ENCODE results near the gene ANKRD27.
"Not testable (repeated sequence)": the region's sequence is repeated elsewhere in the genome, so short reads cannot be mapped to it uniquely, and the experiment has no call there.

ANKRD27 gene

GRCh38 chr19:32653599-32653915, 21.4 kb downstream of the ANKRD27 start:
- DNase-seq (ENCODE audit: low read depth in 2 of 3, low spot score in 2 of 3): no peak

- no peak for DNase-seq (ENCODE audit: low read depth in 2 of 3, low spot score in 2 of 3)
Observed at GRCh38 chr19:32652894-32653598, 21.9 kb downstream of the ANKRD27 start.

- DNase-seq (ENCODE audit: low read depth in 2 of 3, low spot score in 2 of 3): not testable (repeated sequence)
Observed at GRCh38 chr19:32652331-32652730, 22.6 kb downstream of the ANKRD27 start.

DNA sequence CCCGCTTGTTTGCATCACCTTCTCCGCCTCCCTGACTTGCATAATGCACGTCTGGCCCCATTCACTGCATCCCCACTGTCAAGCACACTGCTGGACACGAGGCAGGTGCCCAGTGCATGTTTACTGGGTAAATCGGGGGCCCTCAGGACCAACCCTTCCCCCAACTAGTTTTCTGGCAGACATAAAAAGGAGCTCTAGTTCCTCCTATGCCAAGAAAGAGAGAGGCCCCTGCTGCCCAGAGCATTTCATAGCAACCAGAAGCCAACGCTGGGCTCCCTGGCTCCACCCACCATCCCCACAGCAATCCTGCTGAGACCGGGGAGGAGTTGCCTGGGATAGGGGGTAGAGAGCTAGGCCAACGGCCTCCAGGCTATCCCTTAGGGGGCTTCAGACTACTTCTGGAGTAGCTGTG, 23.2 kb downstream of the ANKRD27 start:
- DNase-seq (ENCODE audit: low read depth in 2 of 3, low spot score in 2 of 3): no peak

DNA sequence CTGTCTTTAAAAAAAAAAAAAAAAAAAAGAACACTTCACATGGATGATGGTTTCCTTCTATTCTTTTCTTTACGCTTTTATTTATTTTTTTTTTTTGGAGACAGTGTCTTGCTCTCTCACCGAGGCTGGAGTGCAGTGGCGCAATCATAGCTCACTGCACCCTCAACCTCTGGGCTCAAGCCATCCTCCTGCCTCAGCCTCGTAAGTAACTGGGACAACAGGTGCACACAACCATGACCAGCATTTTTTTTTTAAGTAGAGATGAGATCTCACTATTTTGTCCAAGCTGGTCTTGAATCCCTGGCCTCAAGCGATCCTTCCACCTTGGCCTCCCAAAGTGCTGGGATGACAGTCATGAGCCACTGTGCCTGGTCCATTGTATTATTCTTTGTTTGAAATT, 24.3 kb downstream of the ANKRD27 start:
- no peak for DNase-seq (ENCODE audit: low read depth in 2 of 3, low spot score in 2 of 3)

DNA sequence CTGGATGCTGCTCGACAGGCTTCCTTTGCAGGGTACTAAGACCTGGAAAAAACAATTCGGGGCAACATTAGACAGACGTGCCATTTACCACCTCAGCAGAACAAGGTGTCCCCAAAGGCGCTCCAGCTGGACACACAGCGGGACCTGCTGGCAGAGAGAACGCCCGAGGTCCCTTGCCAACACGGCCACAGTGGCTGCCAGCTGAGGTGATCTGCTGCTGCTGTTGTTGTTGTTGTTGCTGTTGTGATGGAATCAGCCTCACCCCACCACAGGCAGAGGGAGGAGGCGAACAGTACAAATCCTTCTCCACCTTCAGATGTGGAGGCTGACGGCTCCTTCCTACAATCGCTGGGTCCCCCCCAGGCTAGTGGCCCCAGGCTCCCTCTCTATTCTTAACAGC, 25.2 kb downstream of the ANKRD27 start:
- no peak for DNase-seq (ENCODE audit: low read depth in 2 of 3, low spot score in 2 of 3)

DNA sequence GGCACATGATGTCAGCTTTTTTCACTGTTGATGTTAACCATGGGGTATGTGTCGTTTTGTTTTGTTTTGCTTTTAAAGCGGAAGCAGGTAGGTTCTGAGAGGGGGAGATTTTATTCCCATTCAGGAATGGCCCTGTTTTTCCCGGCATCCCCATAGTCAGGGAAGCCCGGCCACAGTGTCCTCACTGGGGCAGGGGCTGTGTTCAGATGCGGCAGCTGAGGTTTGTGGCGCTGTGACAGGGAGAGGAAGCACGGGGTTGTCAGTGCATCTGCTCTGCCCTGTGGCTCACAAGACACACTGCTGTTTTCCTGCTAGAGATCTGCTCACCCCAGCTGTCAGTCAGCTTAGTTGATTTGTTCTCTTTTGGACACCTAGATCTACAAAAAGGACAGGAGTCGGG, 27.6 kb downstream of the ANKRD27 start:
- DNase-seq (ENCODE audit: low read depth in 2 of 3, low spot score in 2 of 3): no peak

GRCh38 chr19:32646556-32646955, 28.4 kb downstream of the ANKRD27 start:
- no peak for DNase-seq (ENCODE audit: low read depth in 2 of 3, low spot score in 2 of 3)

- DNase-seq (ENCODE audit: low read depth in 2 of 3, low spot score in 2 of 3): peak; percentile 6 to 34 (median 16)
Observed at GRCh38 chr19:32642771-32643170, 32.2 kb downstream of the ANKRD27 start.

GRCh38 chr19:32638625-32639024, 36.4 kb downstream of the ANKRD27 start:
- no peak for DNase-seq (ENCODE audit: low read depth in 2 of 3, low spot score in 2 of 3)

DNA sequence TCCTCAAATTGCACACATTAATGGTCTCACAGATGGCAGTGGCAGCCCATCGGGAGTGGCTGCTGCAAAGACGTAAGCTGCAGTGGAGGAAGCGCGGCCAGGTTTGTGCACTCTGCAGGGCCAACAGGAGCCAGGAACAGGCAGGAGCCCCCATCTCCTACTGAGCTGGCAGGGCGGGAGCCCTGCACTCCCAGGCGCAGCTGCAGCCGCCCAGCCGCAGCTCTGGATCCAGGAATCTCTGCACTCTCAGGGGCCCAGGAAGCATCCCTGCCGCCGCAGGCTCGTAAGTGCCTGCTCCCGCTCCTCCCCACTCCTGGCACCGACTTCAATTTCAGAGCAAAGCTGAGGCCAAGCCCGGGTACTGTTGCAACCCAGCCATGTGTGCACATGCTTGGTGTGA, 37.5 kb downstream of the ANKRD27 start:
- no peak for DNase-seq (ENCODE audit: low read depth in 2 of 3, low spot score in 2 of 3)

DNA sequence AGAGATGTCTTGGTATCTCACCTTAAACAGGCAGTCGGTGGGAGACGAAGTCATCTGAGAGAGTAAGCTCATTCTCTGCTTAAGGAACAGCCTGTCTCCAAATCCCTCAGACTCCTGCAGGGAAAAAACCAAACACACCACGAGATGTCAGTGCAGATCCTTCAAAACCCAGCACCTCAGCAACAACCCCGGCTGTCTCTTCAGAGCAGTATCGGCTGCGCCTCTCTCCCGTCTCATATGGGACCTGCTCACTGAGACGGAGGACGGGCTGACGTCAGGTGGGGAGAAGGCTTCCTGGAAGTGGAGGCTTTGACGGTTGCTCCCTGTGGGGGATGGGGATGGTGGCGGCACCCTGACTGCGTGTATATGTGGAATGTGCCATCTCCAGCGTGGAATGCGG, 43.6 kb downstream of the ANKRD27 start:
- no peak for DNase-seq (ENCODE audit: low read depth in 2 of 3, low spot score in 2 of 3)

GRCh38 chr19:32630338-32630737, 44.6 kb downstream of the ANKRD27 start:
- DNase-seq (ENCODE audit: low read depth in 2 of 3, low spot score in 2 of 3): no peak

DNA sequence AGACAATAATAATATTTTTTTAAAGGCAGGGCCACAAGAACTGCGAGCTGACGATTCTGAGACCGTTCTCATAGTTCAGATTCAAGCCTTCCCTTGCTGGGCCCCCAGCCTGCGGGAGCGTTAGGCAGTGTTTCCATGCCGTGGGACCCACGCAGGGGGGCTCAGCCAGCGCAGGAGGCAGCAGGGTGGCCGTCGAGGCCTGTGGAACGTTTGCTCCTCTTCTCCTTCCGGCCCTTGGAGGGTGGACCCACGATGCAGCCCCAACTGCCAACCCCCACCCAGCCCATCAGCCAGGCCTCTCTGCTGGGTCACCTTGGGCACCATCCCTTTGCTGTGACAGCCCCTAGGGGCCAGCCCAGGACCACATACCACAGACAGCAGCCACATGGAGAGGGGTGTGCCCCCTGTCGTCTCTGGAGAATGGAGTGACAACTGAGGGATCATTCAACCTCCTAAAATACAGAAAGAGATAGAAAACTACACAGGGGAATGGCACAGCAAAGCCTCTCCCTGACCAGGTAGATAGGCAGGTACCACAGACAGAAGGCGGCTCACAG, 47.2 kb downstream of the ANKRD27 start:
- no peak for DNase-seq (ENCODE audit: low read depth in 2 of 3, low spot score in 2 of 3)

- DNase-seq (ENCODE audit: low read depth in 2 of 3, low spot score in 2 of 3): no peak
Observed at GRCh38 chr19:32626969-32627368, 48.0 kb downstream of the ANKRD27 start.

DNA sequence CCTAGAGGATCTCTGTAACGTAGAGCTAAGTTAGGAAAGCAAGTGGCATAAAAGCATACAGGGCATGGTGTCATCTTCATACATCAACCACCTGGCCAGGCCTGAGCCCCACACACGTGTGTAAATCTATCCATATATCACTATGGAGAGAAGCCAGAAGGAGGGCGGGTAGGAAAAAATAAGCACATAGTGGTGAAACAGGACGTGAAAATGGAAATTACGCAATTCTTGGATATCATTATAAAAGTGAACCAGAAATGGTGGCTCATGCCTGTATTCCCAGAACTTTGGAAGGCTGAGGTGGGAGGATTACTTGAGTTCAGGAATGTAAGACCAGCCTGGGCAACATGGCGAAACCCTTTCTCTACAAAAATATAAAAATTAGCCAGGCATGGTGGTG, 50.6 kb downstream of the ANKRD27 start:
- DNase-seq (ENCODE audit: low read depth in 2 of 3, low spot score in 2 of 3): no peak

GRCh38 chr19:32622002-32622401, 53.0 kb downstream of the ANKRD27 start:
- DNase-seq (ENCODE audit: low read depth in 2 of 3, low spot score in 2 of 3): no peak

- no peak for DNase-seq (ENCODE audit: low read depth in 2 of 3, low spot score in 2 of 3)
Observed at GRCh38 chr19:32619051-32619685, 55.8 kb downstream of the ANKRD27 start.

GRCh38 chr19:32615569-32615968, 59.4 kb downstream of the ANKRD27 start:
- no peak for DNase-seq (ENCODE audit: low read depth in 2 of 3, low spot score in 2 of 3)

GRCh38 chr19:32614916-32615315, 60.1 kb downstream of the ANKRD27 start:
- no peak for DNase-seq (ENCODE audit: low read depth in 2 of 3, low spot score in 2 of 3)

DNA sequence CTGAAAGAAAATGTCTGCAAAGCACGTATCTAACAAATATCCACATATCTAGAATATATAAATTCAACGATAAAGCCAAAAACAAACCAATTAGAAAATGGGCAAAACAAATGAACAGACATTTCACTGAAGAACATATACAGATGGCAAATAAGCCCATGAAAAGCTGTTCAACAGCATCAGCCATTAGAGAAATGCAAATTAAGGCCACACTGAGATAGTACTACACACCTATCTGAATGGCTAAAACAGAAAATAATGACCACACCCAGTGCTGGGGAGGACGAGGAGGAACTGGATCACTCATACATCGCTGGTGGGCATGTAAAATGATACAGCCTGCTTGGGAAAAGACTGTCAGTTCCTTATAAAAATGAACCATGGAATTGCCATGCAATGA, 62.0 kb downstream of the ANKRD27 start:
- no peak for DNase-seq (ENCODE audit: low read depth in 2 of 3, low spot score in 2 of 3)

GRCh38 chr19:32611161-32611560, 63.8 kb downstream of the ANKRD27 start:
- no peak for DNase-seq (ENCODE audit: low read depth in 2 of 3, low spot score in 2 of 3)

DNA sequence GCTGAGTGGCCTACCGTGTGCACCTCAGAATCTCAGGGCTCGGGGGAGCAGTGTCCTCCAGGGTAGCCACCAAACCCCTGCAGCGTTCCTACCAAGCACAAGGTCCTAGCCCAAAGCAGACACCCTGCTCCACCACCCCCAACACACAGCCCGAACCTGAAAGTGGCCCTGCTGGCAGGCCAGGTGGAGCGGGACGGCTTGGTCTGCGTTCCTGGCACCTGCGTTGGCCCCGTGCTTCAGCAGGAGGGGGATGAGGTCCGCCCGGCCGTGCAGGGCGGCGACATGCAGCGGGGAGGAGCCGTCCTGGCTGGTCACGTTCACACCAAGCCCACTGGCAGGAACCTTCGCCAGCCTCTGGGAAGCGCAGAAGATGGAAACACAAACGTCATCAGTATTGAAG, 67.5 kb downstream of the ANKRD27 start:
- no peak for DNase-seq (ENCODE audit: low read depth in 2 of 3, low spot score in 2 of 3)
